Measurements from ENCODE around the gene MRPS27. TPM values are rescaled to one million over a fixed set of nuclear protein-coding genes. Genes with fewer than 3 reads are reported as not detected.
A peak's percentile ranks its signal among the peaks of the same experiment; 100 is the strongest.

The MRPS27 gene
- total and polyA plus RNA-seq, 2 of the 13 experiments (the other 11 are each of a cell fraction or from before 2014, with no cell fraction given) = 71.8 to 115 TPM

DNA sequence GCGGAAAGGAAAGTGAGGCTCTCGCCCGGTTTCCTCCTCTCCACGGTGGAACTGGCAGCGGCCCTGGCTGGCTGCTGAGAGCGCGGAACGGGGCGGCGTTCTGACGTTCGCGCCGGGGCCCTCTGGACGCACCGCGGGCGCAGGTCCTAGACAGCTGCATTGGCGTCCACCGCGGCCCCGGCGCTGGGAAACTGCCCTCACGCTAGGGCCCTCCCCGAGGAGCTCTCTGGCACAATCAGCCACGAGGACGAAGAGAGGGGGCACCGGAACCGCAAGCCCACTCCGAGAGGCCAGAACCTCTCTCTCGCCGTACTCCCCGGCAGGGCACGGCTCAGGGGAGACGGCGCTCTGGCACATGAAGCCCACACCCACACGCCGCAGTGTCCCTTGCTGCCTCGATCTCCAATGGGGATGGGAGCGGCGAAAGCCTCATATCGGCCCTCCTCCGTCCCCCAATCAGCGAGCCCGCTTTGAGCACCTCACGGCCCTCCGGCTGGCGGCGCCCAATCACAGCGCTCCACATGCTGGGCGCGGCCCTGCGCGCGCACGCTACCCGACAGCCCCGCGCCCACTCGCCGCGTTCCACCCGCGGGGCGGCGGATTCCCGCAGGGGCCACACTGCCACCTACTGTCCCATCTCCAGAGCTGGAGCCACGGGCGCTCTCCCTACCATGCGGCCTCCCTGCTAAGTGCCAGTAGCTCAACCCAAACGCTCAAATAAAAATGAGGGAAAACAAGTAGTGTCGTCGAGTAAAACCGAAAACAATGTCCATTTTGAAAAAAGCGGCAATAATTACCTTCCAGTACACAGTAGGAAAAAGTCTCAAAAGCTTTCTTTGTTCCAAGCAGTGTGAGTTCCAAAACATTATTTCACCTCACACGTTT, 11.8 kb downstream of the MRPS27 start (continued):
- TF ChIP-seq KLF15 (CRISPR knock-in tag; IDR thresholded peaks at IDR 0.05; ENCODE audit: borderline replicate concordance) (no peak), TERF1 (CRISPR knock-in tag; IDR thresholded peaks at IDR 0.05) (no peak), ZNF788 (CRISPR knock-in tag; IDR thresholded peaks at IDR 0.05; ENCODE audit: borderline replicate concordance) (peak; percentile 87), ZNF207 (IDR thresholded peaks at IDR 0.05; ENCODE audit: borderline replicate concordance) (no peak), ELF4 (CRISPR knock-in tag; IDR thresholded peaks at IDR 0.05; ENCODE audit: borderline replicate concordance) (no peak), GABPB1 (CRISPR knock-in tag; IDR thresholded peaks at IDR 0.05) (peak; percentile 83), ZHX2 (IDR thresholded peaks at IDR 0.05; ENCODE audit: low read depth) (peak; percentile 23; the same call in 1 of the 2 replicates), ZHX2 (CRISPR knock-in tag; IDR thresholded peaks at IDR 0.05; ENCODE audit: borderline replicate concordance) (no peak), ZNF580 (CRISPR knock-in tag; IDR thresholded peaks at IDR 0.05; ENCODE audit: borderline replicate concordance, low read depth) (peak; percentile 84), ZNF572 (CRISPR knock-in tag; IDR thresholded peaks at IDR 0.05) (no peak), HNRNPH1 (optimal IDR thresholded peaks at IDR 0.05; ENCODE audit: low read depth, low read length) (no peak), SPEN (CRISPR knock-in tag; IDR thresholded peaks at IDR 0.05; ENCODE audit: low read depth) (peak; percentile 92), ZNF674 (CRISPR knock-in tag; IDR thresholded peaks at IDR 0.05; ENCODE audit: low read depth) (no peak), CBX1 (IDR thresholded peaks at IDR 0.05; ENCODE audit: low read depth) (peak; percentile 76), KAT8 (CRISPR knock-in tag; IDR thresholded peaks at IDR 0.05) (peak; percentile 84), ZNF253 (CRISPR knock-in tag; IDR thresholded peaks at IDR 0.05; ENCODE audit: borderline replicate concordance) (peak; percentile 72; the same call in 1 of the 2 replicates)

Measured in HepG2 (cell line).